Bone marrow (tissue), 2 donors: Measurements from ENCODE around the gene ORAI3.

Experiments used
- DNase-seq, 2 donors: peaks; one replicate each; lab custom pipeline; 2025; lab: John Stamatoyannopoulos, UW

The ORAI3 gene

GRCh38 chr16:30947859-30948666, 805 bp upstream of the ORAI3 start:
- no peak for DNase-seq

- peak; percentile 11 to 32 for DNase-seq
Observed at GRCh38 chr16:30949650-30950515, 1.0 kb downstream of the ORAI3 start.

GRCh38 chr16:30950516-30951065, 1.7 kb downstream of the ORAI3 start:
- DNase-seq, result no peak

GRCh38 chr16:30951193-30951592, 2.3 kb downstream of the ORAI3 start:
- DNase-seq, result no peak

- DNase-seq, result no peak
Observed at GRCh38 chr16:30951750-30952149, 2.9 kb downstream of the ORAI3 start.

GRCh38 chr16:30953111-30953510, 4.2 kb downstream of the ORAI3 start:
- no peak for DNase-seq

GRCh38 chr16:30953511-30954124, 4.8 kb downstream of the ORAI3 start:
- DNase-seq, result peak; percentile 3 to 48

- no peak for DNase-seq
Observed at GRCh38 chr16:30954993-30955392, 6.1 kb downstream of the ORAI3 start.

- DNase-seq, result peak; percentile 86 to 88
Observed at GRCh38 chr16:30956601-30957455, 8.0 kb downstream of the ORAI3 start.

- peak; percentile 91 to 99 for DNase-seq
Observed at GRCh38 chr16:30957456-30958174, 8.7 kb downstream of the ORAI3 start, which contains the start of gene SETD1A. Gene SETD1A (plus strand): TSS chr16:30957754. CDS start chr16:30958732, 978 bp downstream.

GRCh38 chr16:30958175-30959079, 9.6 kb downstream of the ORAI3 start:
- no peak for DNase-seq

- DNase-seq, result no peak
Observed at GRCh38 chr16:30961384-30961783, 12.5 kb downstream of the ORAI3 start.

- no peak for DNase-seq
Observed at GRCh38 chr16:30963925-30964511, 15.2 kb downstream of the ORAI3 start.

- no peak for DNase-seq
Observed at GRCh38 chr16:30964574-30965226, 15.8 kb downstream of the ORAI3 start.

GRCh38 chr16:30965436-30965835, 16.6 kb downstream of the ORAI3 start:
- no peak for DNase-seq

- DNase-seq, result no peak
Observed at GRCh38 chr16:30966033-30966619, 17.3 kb downstream of the ORAI3 start.

GRCh38 chr16:30967795-30968194, 18.9 kb downstream of the ORAI3 start:
- no peak for DNase-seq

GRCh38 chr16:30969246-30969842, 20.5 kb downstream of the ORAI3 start:
- no peak for DNase-seq
